Right lobe of liver (tissue), 4 donors: ENCODE measurements around the gene TMEM87A.

Experiments
- POLR2A ChIP-seq: fragments of 450-650 bp; IDR thresholded peaks from one replicate; pipeline ENCODE4 v1.6.1; 2017; ENCODE audit warnings: antibody characterized with exemption, mild to moderate bottlenecking
- TF ChIP-seq, protein P1 (sequence below), 4 donors: fragments of 200-600 bp in 3 of 4; fragments of 450-650 bp in 1 of 4; IDR thresholded peaks; one replicate each; pipeline versions ENCODE4 v1.5.1 to v1.8.0; 2016 to 2022; ENCODE audit warnings: antibody characterized with exemption in 4 of 4, mild to moderate bottlenecking in 2 of 4
- donor health status: DM: no; HTN: no; CAD: no.
- donor health status: DM: no; HTN: no; CAD: no.
- donor health status: DM: no; HTN: yes; CAD: no.

GRCh38 chr15:42275780-42276391, 2.7 kb upstream of the TMEM87A start:
- TF ChIP-seq, protein P1, sequence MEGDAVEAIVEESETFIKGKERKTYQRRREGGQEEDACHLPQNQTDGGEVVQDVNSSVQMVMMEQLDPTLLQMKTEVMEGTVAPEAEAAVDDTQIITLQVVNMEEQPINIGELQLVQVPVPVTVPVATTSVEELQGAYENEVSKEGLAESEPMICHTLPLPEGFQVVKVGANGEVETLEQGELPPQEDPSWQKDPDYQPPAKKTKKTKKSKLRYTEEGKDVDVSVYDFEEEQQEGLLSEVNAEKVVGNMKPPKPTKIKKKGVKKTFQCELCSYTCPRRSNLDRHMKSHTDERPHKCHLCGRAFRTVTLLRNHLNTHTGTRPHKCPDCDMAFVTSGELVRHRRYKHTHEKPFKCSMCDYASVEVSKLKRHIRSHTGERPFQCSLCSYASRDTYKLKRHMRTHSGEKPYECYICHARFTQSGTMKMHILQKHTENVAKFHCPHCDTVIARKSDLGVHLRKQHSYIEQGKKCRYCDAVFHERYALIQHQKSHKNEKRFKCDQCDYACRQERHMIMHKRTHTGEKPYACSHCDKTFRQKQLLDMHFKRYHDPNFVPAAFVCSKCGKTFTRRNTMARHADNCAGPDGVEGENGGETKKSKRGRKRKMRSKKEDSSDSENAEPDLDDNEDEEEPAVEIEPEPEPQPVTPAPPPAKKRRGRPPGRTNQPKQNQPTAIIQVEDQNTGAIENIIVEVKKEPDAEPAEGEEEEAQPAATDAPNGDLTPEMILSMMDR (IDR thresholded peaks at IDR 0.05) = no peak
- TF ChIP-seq POLR2A = no peak
